ENCODE data around the gene MYH9. TPM values are rescaled to one million over a fixed set of nuclear protein-coding genes. Genes with fewer than 3 reads are reported as not detected.
"Not testable (repeated sequence)": the region's sequence is repeated elsewhere in the genome, so short reads cannot be mapped to it uniquely, and the experiment has no call there.

MYH9 gene
- total and polyA plus RNA-seq, 2 experiments from 2014 or later = 140 to 188 TPM

DNA sequence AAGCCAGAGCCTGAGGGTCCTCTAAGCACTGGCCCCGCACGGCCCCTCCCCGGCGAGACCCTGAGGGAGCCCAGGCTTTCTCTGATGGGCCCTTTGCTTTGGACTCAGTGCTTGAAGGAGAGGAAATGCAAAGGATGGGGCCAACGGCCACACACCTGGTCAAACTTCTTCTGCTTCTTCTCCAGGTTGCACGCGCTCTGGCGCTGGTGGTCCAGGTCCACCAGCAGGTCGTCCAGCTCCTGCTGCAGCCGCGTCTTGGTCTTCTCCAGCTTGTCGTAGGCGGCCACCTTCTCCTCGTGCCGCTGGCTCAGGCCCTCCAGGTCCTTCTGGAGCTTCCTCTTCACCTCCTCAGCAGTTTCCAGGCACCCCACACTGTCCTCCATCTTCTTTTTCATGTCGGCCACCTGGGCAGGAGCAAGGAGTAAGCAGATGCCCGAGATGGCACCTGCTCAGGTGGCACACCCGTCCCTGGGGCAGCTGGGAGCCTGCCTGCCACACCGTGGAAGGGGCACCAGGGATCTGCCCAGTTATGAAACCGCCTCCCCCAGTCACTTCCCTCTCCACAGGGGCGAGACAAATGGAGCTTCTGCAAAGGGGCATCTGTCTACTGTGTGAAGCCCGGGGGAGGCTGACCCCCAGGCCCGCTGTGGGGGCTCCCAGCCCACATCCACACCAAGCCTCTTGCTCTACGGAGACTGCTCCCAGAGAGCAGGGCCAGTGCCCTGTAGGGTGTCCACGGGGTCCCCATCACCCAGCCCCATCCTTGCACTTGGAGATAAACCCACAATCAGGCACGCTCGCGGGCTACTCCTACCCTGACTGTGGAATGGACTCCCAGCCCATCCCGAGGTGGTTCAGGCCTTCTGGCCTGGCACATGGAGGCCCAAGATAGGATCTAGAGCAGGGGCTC, 95.7 kb downstream of the MYH9 start:
- Histone ChIP-seq H3K4me1 (ENCODE audit: insufficient read depth) (no peaks in the 10 kb centered on the region), H3K79me2 (no peaks in the 10 kb centered on the region), H3K4me2 (no peak overlapping the region), H3K36me3 (replicated peaks; ENCODE audit: insufficient read depth, low read depth) (peaks cover 3% of the 10 kb centered on the region), H2AFZ (no peak overlapping the region), H3K27me3 (no peaks in the 10 kb centered on the region), H3K27ac (no peak overlapping the region), H3K9me3 (ENCODE audit: low read depth) (no peaks in the 10 kb centered on the region), H3K4me3 (no peak overlapping the region), H4K20me1 (ENCODE audit: insufficient read depth, poor library complexity, severe bottlenecking) (no peaks in the 10 kb centered on the region), H3K9me2 (replicated peaks; ENCODE audit: insufficient read depth) (no peaks in the 10 kb centered on the region)
- TF ChIP-seq EZH2 (IDR thresholded peaks at IDR 0.05; ENCODE audit: borderline replicate concordance) (no peak), EZH2phosphoT487 (IDR thresholded peaks at IDR 0.05; ENCODE audit: low read depth, severe bottlenecking, unreplicated experiment) (no peak)
- TF ChIP-seq, protein P1, sequence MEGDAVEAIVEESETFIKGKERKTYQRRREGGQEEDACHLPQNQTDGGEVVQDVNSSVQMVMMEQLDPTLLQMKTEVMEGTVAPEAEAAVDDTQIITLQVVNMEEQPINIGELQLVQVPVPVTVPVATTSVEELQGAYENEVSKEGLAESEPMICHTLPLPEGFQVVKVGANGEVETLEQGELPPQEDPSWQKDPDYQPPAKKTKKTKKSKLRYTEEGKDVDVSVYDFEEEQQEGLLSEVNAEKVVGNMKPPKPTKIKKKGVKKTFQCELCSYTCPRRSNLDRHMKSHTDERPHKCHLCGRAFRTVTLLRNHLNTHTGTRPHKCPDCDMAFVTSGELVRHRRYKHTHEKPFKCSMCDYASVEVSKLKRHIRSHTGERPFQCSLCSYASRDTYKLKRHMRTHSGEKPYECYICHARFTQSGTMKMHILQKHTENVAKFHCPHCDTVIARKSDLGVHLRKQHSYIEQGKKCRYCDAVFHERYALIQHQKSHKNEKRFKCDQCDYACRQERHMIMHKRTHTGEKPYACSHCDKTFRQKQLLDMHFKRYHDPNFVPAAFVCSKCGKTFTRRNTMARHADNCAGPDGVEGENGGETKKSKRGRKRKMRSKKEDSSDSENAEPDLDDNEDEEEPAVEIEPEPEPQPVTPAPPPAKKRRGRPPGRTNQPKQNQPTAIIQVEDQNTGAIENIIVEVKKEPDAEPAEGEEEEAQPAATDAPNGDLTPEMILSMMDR (IDR thresholded peaks at IDR 0.05; ENCODE audit: poor library complexity) = no peak
- WGBS (ENCODE audit: low lambda C conversion rate, missing lambda C conversion rate) = 98% methylated on average over 29 of the region's 29 CpGs
- no peak for DNase-seq (ENCODE audit: low spot score)

DNA sequence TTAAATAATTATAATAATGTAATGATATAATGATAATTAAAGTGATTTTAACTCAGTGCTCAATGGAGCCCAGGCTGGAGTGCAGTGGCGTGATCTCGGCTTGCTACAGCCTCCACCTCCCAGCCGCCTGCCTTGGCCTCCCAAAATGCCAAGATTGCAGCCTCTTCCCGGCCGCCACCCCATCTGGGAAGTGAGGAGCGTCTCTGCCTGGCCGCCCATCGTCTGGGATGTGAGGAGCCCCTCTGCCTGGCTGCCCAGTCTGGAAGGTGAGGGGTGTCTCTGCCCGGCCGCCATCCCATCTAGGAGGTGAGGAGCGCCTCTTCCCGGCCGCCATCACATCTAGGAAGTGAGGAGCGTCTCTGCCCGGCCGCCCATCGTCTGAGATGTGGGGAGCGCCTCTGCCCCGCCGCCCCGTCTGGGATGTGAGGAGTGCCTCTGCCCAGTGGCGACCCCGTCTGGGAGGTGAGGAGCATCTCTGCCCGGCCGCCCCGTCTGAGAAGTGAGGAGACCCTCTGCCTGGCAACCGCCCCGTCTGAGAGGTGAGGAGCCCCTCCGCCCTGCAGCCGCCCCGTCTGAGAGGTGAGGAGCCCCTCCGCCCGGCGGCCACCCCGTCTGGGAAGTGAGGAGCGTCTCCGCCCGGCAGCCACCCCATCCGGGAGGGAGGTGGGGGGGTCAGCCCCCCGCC, 97.2 kb downstream of the MYH9 start:
- H3K9me3 ChIP-seq (ENCODE audit: low read depth); H3K4me3 ChIP-seq; H3K9me2 ChIP-seq (replicated peaks; ENCODE audit: insufficient read depth); H3K4me1 ChIP-seq (ENCODE audit: insufficient read depth); H3K27me3 ChIP-seq; DNase-seq (ENCODE audit: low spot score); H3K79me2 ChIP-seq; H3K4me2 ChIP-seq; H2AFZ ChIP-seq; H3K36me3 ChIP-seq (replicated peaks; ENCODE audit: insufficient read depth, low read depth); H3K27ac ChIP-seq; H4K20me1 ChIP-seq (ENCODE audit: insufficient read depth, poor library complexity, severe bottlenecking): not testable (repeated sequence)
- 91% methylated on average over 8 of the region's 40 CpGs for WGBS (ENCODE audit: low lambda C conversion rate, missing lambda C conversion rate)

DNA sequence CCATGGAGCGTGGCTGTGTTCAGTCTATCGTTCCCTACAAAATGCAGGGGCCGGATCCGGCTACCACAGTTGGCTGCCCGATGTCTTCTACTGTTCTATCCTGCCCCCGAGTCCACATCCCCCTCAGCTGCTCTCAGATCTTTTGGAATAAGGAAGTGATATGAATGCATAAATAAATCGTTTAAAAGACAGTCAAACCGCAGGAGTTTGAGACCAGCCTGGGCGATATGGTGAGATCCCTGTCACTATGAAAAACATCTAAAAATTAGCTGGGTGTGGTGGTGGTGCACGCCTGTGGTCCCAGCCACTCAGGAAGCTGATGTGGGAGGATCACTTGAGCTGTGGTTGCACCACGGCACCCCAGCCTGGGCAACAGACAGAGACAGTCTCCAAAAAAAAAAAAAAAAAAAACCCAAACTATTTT, 97.8 kb downstream of the MYH9 start:
- not testable (repeated sequence) for H3K4me3 ChIP-seq; H4K20me1 ChIP-seq (ENCODE audit: insufficient read depth, poor library complexity, severe bottlenecking); H3K9me3 ChIP-seq (ENCODE audit: low read depth); H3K4me2 ChIP-seq; H3K27ac ChIP-seq; H3K79me2 ChIP-seq; DNase-seq (ENCODE audit: low spot score); H3K9me2 ChIP-seq (replicated peaks; ENCODE audit: insufficient read depth); H2AFZ ChIP-seq; H3K27me3 ChIP-seq; H3K36me3 ChIP-seq (replicated peaks; ENCODE audit: insufficient read depth, low read depth); H3K4me1 ChIP-seq (ENCODE audit: insufficient read depth)
- 98% methylated on average over 11 of the region's 11 CpGs for WGBS (ENCODE audit: low lambda C conversion rate, missing lambda C conversion rate)

DNA sequence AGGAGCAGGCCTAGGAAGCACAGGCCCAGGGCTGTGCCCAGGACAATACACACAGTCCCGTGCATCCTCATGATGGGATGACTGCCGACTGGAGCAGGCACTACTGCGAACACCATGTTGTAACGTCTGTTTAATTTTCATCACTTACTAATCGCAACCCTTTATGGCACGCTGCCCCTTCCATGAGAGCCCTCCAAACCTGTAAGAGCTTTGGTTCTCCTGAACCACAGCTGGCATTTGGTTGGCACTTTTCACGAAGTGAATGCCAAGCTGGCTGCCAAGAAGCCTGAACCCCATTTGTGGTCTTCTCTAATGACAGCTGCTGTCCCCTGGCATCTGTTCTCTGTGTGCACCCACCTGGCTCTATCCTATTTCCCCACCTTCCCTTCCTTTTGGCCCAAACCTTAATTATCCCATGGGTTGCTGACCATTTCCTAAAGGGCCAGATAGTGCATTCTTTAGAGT, 98.3 kb downstream of the MYH9 start:
- no peaks in the 10 kb centered on the region for H3K4me1 ChIP-seq (ENCODE audit: insufficient read depth)
- H4K20me1 ChIP-seq (ENCODE audit: insufficient read depth, poor library complexity, severe bottlenecking) = no peaks in the 10 kb centered on the region
- TF ChIP-seq EZH2 (IDR thresholded peaks at IDR 0.05; ENCODE audit: borderline replicate concordance) (no peak), EZH2phosphoT487 (IDR thresholded peaks at IDR 0.05; ENCODE audit: low read depth, severe bottlenecking, unreplicated experiment) (no peak)
- TF ChIP-seq, protein P1 (IDR thresholded peaks at IDR 0.05; ENCODE audit: poor library complexity) = no peak
- H2AFZ ChIP-seq = no peak overlapping the region
- DNase-seq (ENCODE audit: low spot score) = no peak
- H3K4me3 ChIP-seq = no peak overlapping the region
- H3K27me3 ChIP-seq = no peaks in the 10 kb centered on the region
- no peaks in the 10 kb centered on the region for H3K9me3 ChIP-seq (ENCODE audit: low read depth)
- no peaks in the 10 kb centered on the region for H3K9me2 ChIP-seq (replicated peaks; ENCODE audit: insufficient read depth)
- H3K79me2 ChIP-seq = no peaks in the 10 kb centered on the region
- no peak overlapping the region for H3K27ac ChIP-seq
- H3K36me3 ChIP-seq (replicated peaks; ENCODE audit: insufficient read depth, low read depth) = peaks cover 3% of the 10 kb centered on the region
- no peak overlapping the region for H3K4me2 ChIP-seq
- WGBS (ENCODE audit: low lambda C conversion rate, missing lambda C conversion rate) = 99% methylated on average over 7 of the region's 7 CpGs

All from hepatocyte (in vitro differentiated cells).